ACC112 (cell line): ENCODE results near the gene UBQLN4.

Experiments
- H2AFZ ChIP-seq: fragments of 200-600 bp; sonication (generic); one replicate; pipeline ENCODE4 v1.6.0; 2017; ENCODE audit warnings: antibody characterized with exemption, low read length; ENCODE audit not compliant: unreplicated experiment
- H3K27ac ChIP-seq: fragments of 200-600 bp; sonication (generic); 2 replicates; pipeline ENCODE4 v1.5.1; 2014; ENCODE audit warnings: low read depth, mild to moderate bottlenecking, antibody characterized with exemption, low read length, moderate library complexity
- H3K27me3 ChIP-seq: fragments of 200-600 bp; sonication (generic); 2 replicates; pipeline ENCODE4 v1.6.1; 2014; ENCODE audit warnings: mild to moderate bottlenecking, antibody characterized with exemption, low read length, moderate library complexity, mixed read lengths; ENCODE audit not compliant: insufficient read depth
- H3K36me3 ChIP-seq: fragments of 200-600 bp; sonication (generic); 2 replicates; pipeline ENCODE4 v1.6.1; 2016; ENCODE audit warnings: mild to moderate bottlenecking, antibody characterized with exemption, low read length, moderate library complexity, mixed read lengths; ENCODE audit not compliant: insufficient read depth
- H3K4me1 ChIP-seq: fragments of 200-600 bp; sonication (generic); one replicate; pipeline ENCODE4 v1.6.1; 2016; ENCODE audit warnings: low read length, mixed read lengths; ENCODE audit not compliant: insufficient read depth, unreplicated experiment, control insufficient read depth
- H3K4me3 ChIP-seq: fragments of 200-600 bp; sonication (generic); 2 replicates; pipeline ENCODE4 v1.5.1; 2014; ENCODE audit warnings: mild to moderate bottlenecking, low read depth, low read length
- H3K79me2 ChIP-seq: fragments of 200-600 bp; sonication (generic); one replicate; pipeline ENCODE4 v1.6.0; 2016; ENCODE audit warnings: low read length; ENCODE audit not compliant: control insufficient read depth, unreplicated experiment, insufficient read depth

Gene UBQLN4

GRCh38 chr1:156080241-156080862 lies 26.8 kb upstream of the UBQLN4 start:
- Histone ChIP-seq H3K27ac (no peak overlapping the region), H3K4me3 (0 out of 2 replicates have a peak overlapping the region, but pooled peaks have one; percentile 72)

DNA sequence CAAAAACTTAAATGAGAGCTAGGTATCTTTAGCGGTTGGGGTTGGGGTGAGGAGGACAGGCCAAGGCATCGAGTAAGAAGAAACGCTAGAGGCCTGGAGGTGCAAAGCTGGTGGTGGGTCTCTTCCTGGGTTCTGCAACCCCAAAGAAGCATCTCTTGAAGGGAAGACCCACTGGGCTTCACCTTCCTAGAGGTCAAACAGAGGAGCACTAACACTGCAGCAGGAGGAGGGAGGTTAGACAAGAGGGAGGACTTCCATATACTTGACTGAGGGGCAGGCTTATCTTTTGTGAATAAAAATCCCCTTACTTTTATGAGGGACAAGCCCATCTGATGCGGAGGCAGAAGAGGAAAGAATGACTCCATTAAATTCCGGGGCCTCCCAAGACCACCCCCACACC lies 26.2 kb upstream of the UBQLN4 start:
- H3K79me2 ChIP-seq = no peaks in the 10 kb centered on the region
- H3K27ac ChIP-seq = no peak overlapping the region
- H3K4me3 ChIP-seq = no peak overlapping the region
- H2AFZ ChIP-seq = no peak overlapping the region
- H3K27me3 ChIP-seq = no peaks in the 10 kb centered on the region
- H3K36me3 ChIP-seq = no peaks in the 10 kb centered on the region
- H3K4me1 ChIP-seq = peaks cover 10% of the 10 kb centered on the region

More at GRCh38 chr1:156080241-156080862, 26.8 kb upstream of the UBQLN4 start:
- H3K36me3 ChIP-seq = no peaks in the 10 kb centered on the region
- H3K4me1 ChIP-seq = peaks cover 10% of the 10 kb centered on the region
- H2AFZ ChIP-seq = no peak overlapping the region
- no peaks in the 10 kb centered on the region for H3K79me2 ChIP-seq
- no peaks in the 10 kb centered on the region for H3K27me3 ChIP-seq

DNA sequence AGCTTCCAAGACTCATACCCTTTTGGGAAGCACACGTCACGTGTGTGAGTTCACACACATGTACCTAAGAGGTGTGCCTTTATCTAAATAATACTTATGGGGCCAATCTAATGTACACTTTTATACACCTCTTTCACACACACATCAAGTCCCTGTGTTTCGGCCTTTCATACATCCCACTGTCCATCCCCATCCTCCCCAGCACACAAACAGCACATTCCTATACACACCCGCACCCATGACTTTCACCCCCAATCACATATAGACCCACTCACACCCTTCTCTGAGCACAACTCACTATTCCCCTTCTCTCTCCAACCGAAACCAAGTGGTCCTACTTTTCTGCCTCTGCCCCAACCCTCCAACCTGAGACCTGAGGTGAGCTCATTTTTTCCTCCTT lies 25.1 kb upstream of the UBQLN4 start:
- Histone ChIP-seq H3K27me3 (no peaks in the 10 kb centered on the region), H2AFZ (no peak overlapping the region), H3K4me3 (no peak overlapping the region), H3K79me2 (no peaks in the 10 kb centered on the region), H3K4me1 (peaks cover 10% of the 10 kb centered on the region), H3K36me3 (no peaks in the 10 kb centered on the region), H3K27ac (no peak overlapping the region)

DNA sequence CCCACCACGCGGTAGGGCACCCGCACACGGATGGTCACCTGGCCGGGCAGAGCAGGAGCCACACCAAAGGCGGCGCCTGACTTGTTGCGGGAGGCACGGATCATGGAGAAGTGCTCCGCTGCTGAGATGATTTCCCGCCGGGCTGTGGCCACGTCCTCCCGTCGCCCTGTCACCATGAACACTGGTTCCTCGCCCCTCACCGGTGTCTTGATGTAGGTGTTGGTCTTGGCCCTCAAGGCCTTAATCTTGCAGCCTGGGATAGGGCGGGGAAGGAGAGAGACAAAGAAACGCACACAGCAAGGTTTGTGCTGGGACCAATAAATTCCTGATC lies 23.8 kb upstream of the UBQLN4 start:
- no peaks in the 10 kb centered on the region for H3K79me2 ChIP-seq
- no peak overlapping the region for H3K4me3 ChIP-seq
- H3K27ac ChIP-seq = no peak overlapping the region
- no peaks in the 10 kb centered on the region for H3K27me3 ChIP-seq
- peaks cover 10% of the 10 kb centered on the region for H3K4me1 ChIP-seq
- no peaks in the 10 kb centered on the region for H3K36me3 ChIP-seq
- no peak overlapping the region for H2AFZ ChIP-seq

- Histone ChIP-seq H2AFZ (no peak overlapping the region), H3K27me3 (no peaks in the 10 kb centered on the region), H3K4me3 (peak overlapping the region; percentile 60), H3K4me1 (peaks cover 10% of the 10 kb centered on the region), H3K79me2 (no peaks in the 10 kb centered on the region), H3K36me3 (no peaks in the 10 kb centered on the region), H3K27ac (no peak overlapping the region)
Measured at GRCh38 chr1:156076609-156077429, 23.2 kb upstream of the UBQLN4 start.

DNA sequence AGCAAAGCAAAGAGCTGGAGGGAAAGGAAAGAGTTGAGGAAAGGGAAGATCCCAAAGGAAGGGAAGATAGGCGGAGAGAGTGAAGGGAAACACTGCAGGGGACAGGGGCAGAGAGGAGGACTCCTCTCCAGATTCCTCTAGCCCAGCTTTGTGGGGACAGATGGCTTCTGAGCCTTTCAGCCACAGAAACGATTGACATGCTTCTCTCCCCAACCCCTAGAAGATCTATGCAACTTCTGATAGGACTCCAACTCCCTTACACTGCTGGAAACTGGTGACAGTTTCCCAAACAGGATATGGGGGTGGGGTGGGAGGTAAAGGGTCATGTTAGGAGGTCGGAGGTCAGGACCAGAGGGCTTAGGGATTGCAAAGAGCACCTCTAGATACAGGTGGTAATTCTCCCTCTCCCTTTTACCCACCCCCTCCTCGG lies 22.2 kb upstream of the UBQLN4 start:
- Histone ChIP-seq H3K36me3 (no peaks in the 10 kb centered on the region), H3K4me1 (peaks cover 5% of the 10 kb centered on the region), H3K4me3 (0 out of 2 replicates have a peak overlapping the region, but pooled peaks have one; percentile 60), H3K27me3 (no peaks in the 10 kb centered on the region), H3K79me2 (no peaks in the 10 kb centered on the region), H3K27ac (no peak overlapping the region), H2AFZ (no peak overlapping the region)

DNA sequence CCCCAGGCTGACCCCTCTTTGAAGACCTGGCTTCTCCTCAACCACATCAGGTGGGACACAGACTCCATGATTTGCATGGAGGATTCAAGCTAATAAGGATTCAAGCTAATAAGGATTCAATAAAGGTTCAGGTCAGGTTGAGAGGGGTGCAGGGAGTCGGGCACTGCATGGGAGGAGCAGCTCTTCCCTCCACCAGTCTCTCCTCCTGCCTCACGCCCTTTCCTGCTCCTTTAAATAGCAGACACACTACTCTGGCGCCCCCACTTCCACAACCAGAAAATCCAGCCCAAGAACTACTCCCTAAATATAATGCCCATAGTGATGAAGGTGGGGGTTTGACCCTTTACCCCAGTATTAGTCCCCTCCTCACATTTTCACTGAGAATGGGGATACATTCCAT lies 21.6 kb upstream of the UBQLN4 start:
- Histone ChIP-seq H2AFZ (no peak overlapping the region), H3K4me3 (no peak overlapping the region), H3K27me3 (no peaks in the 10 kb centered on the region), H3K4me1 (peaks cover 4% of the 10 kb centered on the region), H3K27ac (no peak overlapping the region), H3K36me3 (no peaks in the 10 kb centered on the region), H3K79me2 (no peaks in the 10 kb centered on the region)

DNA sequence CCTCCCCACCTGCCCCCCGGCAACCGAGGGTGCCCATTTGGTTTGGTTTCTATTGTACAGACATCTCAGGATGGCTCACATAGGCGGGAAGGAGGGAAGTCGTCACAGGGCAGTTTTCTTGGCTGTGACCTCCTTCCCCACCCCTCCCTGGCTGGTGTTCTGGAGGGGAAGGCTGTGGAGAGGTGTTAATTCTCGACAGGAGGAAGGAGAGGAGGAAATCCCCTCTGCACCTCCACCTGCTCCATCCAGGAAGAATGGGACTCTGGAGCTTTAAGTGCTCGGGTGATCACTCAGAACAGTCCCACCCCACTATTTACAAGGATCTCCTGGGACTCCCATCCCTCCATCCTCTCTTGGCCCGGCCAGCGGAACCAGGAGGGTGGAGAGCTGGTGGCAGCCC lies 21.1 kb upstream of the UBQLN4 start:
- Histone ChIP-seq H3K36me3 (no peaks in the 10 kb centered on the region), H2AFZ (no peak overlapping the region), H3K4me1 (peaks cover 4% of the 10 kb centered on the region), H3K27me3 (no peaks in the 10 kb centered on the region), H3K79me2 (no peaks in the 10 kb centered on the region), H3K4me3 (no peak overlapping the region), H3K27ac (no peak overlapping the region)

DNA sequence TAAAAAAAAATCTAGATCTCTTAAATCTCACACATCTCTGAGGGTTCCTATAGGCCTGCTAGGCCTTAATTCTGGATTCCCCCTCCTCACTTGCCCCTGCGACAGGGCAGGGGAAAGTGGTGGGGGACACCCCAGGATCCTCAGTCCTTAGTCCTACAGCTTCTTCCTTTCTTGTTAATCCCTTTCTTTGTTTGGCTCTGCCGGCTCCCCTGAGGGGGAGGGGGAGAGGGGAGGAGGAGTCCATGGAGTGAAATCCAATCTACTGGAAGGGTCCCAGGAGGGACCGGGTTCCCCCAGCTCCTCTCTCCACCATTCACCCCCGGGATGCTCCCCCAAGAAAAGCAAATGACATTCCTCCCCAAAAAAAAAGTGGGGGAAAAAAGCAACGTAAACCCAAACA lies 20.1 kb upstream of the UBQLN4 start:
- Histone ChIP-seq H2AFZ (no peak overlapping the region), H3K4me3 (no peak overlapping the region), H3K27ac (no peak overlapping the region), H3K36me3 (no peaks in the 10 kb centered on the region), H3K79me2 (no peaks in the 10 kb centered on the region), H3K27me3 (no peaks in the 10 kb centered on the region), H3K4me1 (peaks cover 4% of the 10 kb centered on the region)

DNA sequence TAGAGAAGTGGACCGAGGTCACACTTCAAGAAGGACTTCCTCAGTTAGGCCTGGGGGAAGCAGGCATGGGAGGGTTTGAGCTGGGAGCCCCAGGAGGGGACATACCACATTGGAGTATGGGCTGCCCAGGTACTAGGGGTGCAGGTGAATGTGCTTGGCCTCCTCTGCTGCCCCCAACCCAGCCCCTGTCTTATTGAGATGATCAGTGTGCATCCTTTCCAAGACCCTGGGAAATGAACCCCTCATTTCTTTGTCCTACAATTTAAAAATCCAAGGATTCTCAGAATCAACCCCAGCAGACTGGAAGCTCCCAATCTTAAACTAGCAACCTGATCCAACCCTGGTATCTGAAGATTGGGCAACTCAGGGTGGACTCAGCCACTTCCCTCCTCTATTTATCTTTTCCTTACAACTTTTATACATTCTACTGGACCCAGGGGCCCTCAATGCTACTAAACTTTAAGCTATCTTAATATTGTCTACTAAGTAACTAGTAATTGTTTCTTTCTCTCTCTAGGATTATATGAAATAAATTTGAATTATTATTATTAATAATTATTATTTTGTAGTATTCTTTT lies 19.6 kb upstream of the UBQLN4 start:
- Histone ChIP-seq H2AFZ (no peak overlapping the region), H3K4me3 (no peak overlapping the region), H3K27me3 (no peaks in the 10 kb centered on the region), H3K36me3 (no peaks in the 10 kb centered on the region), H3K27ac (no peak overlapping the region), H3K4me1 (peaks cover 4% of the 10 kb centered on the region), H3K79me2 (no peaks in the 10 kb centered on the region)

- no peaks in the 10 kb centered on the region for H3K27me3 ChIP-seq
- no peak overlapping the region for H2AFZ ChIP-seq
- H3K79me2 ChIP-seq = no peaks in the 10 kb centered on the region
- H3K4me1 ChIP-seq = peaks cover 4% of the 10 kb centered on the region
- no peaks in the 10 kb centered on the region for H3K36me3 ChIP-seq
- H3K27ac ChIP-seq = no peak overlapping the region
- no peak overlapping the region for H3K4me3 ChIP-seq
Measured at GRCh38 chr1:156072251-156072650, 18.7 kb upstream of the UBQLN4 start.
